Lower leg skin (tissue), 3 donors: Measurements from ENCODE around the gene EPHA10.
"Not testable (repeated sequence)": the region's sequence is repeated elsewhere in the genome, so short reads cannot be mapped to it uniquely, and the experiment has no call there.

Source experiments
- CTCF ChIP-seq, 3 donors: fragments of 450-650 bp; IDR thresholded peaks; one replicate each; pipeline ENCODE4 v1.5.1; 2016; ENCODE audit warnings: antibody characterized with exemption in 3 of 3, mild to moderate bottlenecking in 3 of 3, moderate library complexity in 2 of 3
- POLR2A ChIP-seq, 2 donors: fragments of 450-650 bp; IDR thresholded peaks; one replicate each; pipeline ENCODE4 v1.6.1; 2016 to 2017; ENCODE audit warnings: antibody characterized with exemption in 2 of 2, mild to moderate bottlenecking in 1 of 2, moderate library complexity in 1 of 2

DNA sequence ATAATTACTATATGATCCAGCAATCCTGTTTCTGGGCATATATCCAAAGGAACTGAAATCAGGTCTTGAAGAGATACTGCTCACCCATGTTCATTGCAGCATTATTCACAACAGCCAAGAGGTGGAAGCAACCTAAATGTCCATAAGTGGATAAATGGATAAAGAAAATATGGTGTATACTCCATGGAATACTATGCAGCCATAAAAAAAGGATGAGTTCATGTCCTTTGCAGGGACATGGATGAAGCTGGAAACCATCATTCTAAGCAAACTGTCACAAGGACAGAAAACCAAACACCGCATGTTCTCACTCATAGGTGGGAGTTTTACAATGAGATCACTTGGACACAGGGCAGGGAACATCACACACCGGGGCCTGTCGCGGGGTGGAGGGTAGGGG is 26.3 kb downstream of the EPHA10 start:
- TF ChIP-seq CTCF, POLR2A (IDR thresholded peaks at IDR 0.05): not testable (repeated sequence)
